Subcutaneous abdominal adipose tissue (tissue), 5 donors: ENCODE data around the gene GMDS.

ENCODE experiments used
- H3K27ac ChIP-seq: one replicate; pipeline ENCODE4 v1.7.0; 2013; ENCODE audit warnings: low read depth, mild to moderate bottlenecking, inconsistent platforms, low read length, moderate library complexity
- H3K27me3 ChIP-seq, 5 donors: one replicate each; pipeline ENCODE4 v1.7.0; 2013; ENCODE audit warnings: low read length in 5 of 5, inconsistent platforms in 1 of 5; ENCODE audit not compliant: control insufficient read depth in 5 of 5, insufficient read depth in 4 of 5
- H3K36me3 ChIP-seq, 5 donors: one replicate each; pipeline ENCODE4 v1.7.0; 2013; ENCODE audit warnings: low read length in 5 of 5; ENCODE audit not compliant: control insufficient read depth in 5 of 5, insufficient read depth in 5 of 5
- H3K4me1 ChIP-seq, 5 donors: one replicate each; pipeline ENCODE4 v1.7.0; 2013; ENCODE audit warnings: low read length in 5 of 5, mild to moderate bottlenecking in 3 of 5, moderate library complexity in 1 of 5; ENCODE audit not compliant: control insufficient read depth in 5 of 5, insufficient read depth in 5 of 5
- H3K4me3 ChIP-seq, 5 donors: one replicate each; pipeline ENCODE4 v1.7.0; 2013; ENCODE audit warnings: low read length in 5 of 5, low read depth in 1 of 5
- H3K9ac ChIP-seq, 5 donors: one replicate each; pipeline ENCODE4 v1.7.0; 2013; ENCODE audit warnings: low read length in 5 of 5, mild to moderate bottlenecking in 4 of 5, moderate library complexity in 3 of 5
- H3K9me3 ChIP-seq, 5 donors: one replicate each; pipeline ENCODE4 v1.7.0; 2013; ENCODE audit warnings: low read length in 5 of 5; ENCODE audit not compliant: control insufficient read depth in 5 of 5
- donor health status: healthy.
- donor health status: healthy.
- donor health status: healthy.
- donor health status: healthy.
- donor health status: healthy.

Gene GMDS

GRCh38 chr6:2132416-2132815 is 113.0 kb downstream of the GMDS start:
- Histone ChIP-seq H3K4me1 (peaks cover 0 to 19% (median 0%) of the 10 kb centered on the region in 5 donors), H3K27me3 (no peaks in the 10 kb centered on the region), H3K9ac (no peak overlapping the region), H3K9me3 (no peaks in the 10 kb centered on the region), H3K4me3 (no peak overlapping the region), H3K36me3 (no peaks in the 10 kb centered on the region), H3K27ac (no peak overlapping the region)

DNA sequence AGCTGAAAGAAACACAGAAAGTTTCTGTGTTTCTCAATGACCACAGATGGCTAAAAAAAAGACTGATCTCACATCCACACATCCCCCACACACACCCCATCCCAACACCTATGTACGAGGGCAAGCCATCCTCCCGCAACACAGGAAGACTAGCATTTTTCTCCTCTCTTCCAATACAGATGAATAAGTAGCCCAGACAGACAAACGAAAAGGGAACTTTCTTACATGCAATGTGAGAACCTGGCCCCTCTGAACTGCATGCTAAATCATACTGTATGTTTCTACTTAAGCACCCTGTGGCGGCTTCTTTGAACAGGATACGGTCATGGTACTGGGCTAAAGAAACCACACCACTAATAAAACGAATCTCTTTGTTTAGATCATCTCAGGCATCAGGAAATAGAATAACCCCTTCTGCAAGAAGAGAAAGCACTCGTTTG is 116.2 kb downstream of the GMDS start:
- no peaks in the 10 kb centered on the region for H3K27me3 ChIP-seq
- H3K9ac ChIP-seq = no peak overlapping the region
- H3K4me1 ChIP-seq = peaks cover 0 to 32% (median 2%) of the 10 kb centered on the region in 5 donors
- no peaks in the 10 kb centered on the region for H3K9me3 ChIP-seq
- no peak overlapping the region for H3K4me3 ChIP-seq
- H3K27ac ChIP-seq = no peak overlapping the region
- H3K36me3 ChIP-seq = no peaks in the 10 kb centered on the region

- Histone ChIP-seq H3K9ac (no peak overlapping the region), H3K27ac (peak overlapping the region; percentile 31), H3K36me3 (no peaks in the 10 kb centered on the region), H3K27me3 (no peaks in the 10 kb centered on the region), H3K4me1 (peaks cover 0 to 23% (median 2%) of the 10 kb centered on the region in 5 donors), H3K4me3 (peak overlapping the region in 1 of 5 donors; percentile 11), H3K9me3 (peaks cover 0 to 3% (median 0%) of the 10 kb centered on the region in 5 donors)
These were observed 117.9 kb downstream of the GMDS start for GRCh38 chr6:2127484-2127911.

GRCh38 chr6:2126351-2126750 is 119.1 kb downstream of the GMDS start:
- Histone ChIP-seq H3K4me1 (peaks cover 0 to 18% (median 0%) of the 10 kb centered on the region in 5 donors), H3K27me3 (no peaks in the 10 kb centered on the region), H3K4me3 (no peak overlapping the region), H3K9me3 (peaks cover 0 to 3% (median 0%) of the 10 kb centered on the region in 5 donors), H3K27ac (no peak overlapping the region), H3K9ac (no peak overlapping the region), H3K36me3 (no peaks in the 10 kb centered on the region)

- Histone ChIP-seq H3K9me3 (peaks cover 0 to 3% (median 0%) of the 10 kb centered on the region in 5 donors), H3K27ac (no peak overlapping the region), H3K27me3 (no peaks in the 10 kb centered on the region), H3K9ac (no peak overlapping the region), H3K4me1 (peaks cover 0 to 18% (median 0%) of the 10 kb centered on the region in 5 donors), H3K36me3 (no peaks in the 10 kb centered on the region), H3K4me3 (no peak overlapping the region)
These were observed 120.2 kb downstream of the GMDS start for GRCh38 chr6:2125158-2125557.

- H3K27me3 ChIP-seq = no peaks in the 10 kb centered on the region
- no peak overlapping the region for H3K27ac ChIP-seq
- peak overlapping the region in 1 of 5 donors; percentile 26 for H3K4me3 ChIP-seq
- H3K9me3 ChIP-seq = peaks cover 0 to 3% (median 0%) of the 10 kb centered on the region in 5 donors
- H3K9ac ChIP-seq = no peak overlapping the region
- no peaks in the 10 kb centered on the region for H3K36me3 ChIP-seq
- peaks cover 0 to 18% (median 0%) of the 10 kb centered on the region in 5 donors for H3K4me1 ChIP-seq
These were observed 121.1 kb downstream of the GMDS start for GRCh38 chr6:2124260-2124709.

DNA sequence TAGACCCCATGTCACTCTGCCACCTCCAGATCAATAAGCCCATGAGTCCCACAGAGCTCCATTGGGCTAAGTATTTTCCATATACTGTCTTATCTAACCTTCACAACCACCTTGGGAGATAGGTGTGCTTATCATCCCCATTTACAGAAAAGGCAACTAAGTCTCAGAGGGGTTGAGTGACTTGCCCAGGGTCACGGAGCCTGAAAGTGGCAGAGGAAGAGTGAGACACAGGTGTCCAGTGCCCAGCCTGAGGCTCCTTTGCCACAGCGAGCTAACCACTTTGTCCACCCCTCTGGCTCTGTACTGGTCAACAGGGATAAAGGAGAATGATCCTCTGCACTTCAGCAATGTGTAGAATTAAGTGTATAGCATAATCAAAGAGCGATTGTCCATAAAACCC is 124.5 kb downstream of the GMDS start:
- Histone ChIP-seq H3K9me3 (peaks cover 0 to 3% (median 0%) of the 10 kb centered on the region in 5 donors), H3K27ac (no peak overlapping the region), H3K27me3 (no peaks in the 10 kb centered on the region), H3K36me3 (no peaks in the 10 kb centered on the region), H3K4me3 (no peak overlapping the region), H3K9ac (no peak overlapping the region), H3K4me1 (peaks cover 0 to 6% (median 0%) of the 10 kb centered on the region in 5 donors)

DNA sequence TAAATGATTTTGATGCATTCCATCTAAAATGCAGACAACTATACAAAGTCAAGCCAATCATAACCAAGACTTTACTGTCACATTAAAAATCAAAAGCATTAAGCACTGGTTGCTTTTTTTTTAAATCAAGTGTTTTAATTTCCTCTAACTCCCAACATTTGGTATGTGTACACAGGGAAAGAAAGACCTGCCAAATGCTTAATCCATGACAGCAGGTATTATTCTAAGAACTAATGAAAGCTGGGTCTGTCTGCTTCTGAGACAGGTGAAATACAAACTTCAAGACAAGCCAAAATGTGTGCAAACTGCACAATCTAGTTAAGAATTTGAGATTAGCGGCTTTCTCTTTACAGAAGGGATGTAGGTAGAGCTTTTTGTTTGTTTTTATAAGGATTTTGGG is 126.1 kb downstream of the GMDS start:
- H3K9ac ChIP-seq = no peak overlapping the region
- H3K4me3 ChIP-seq = no peak overlapping the region
- H3K9me3 ChIP-seq = peaks cover 0 to 3% (median 0%) of the 10 kb centered on the region in 5 donors
- H3K27ac ChIP-seq = no peak overlapping the region
- H3K27me3 ChIP-seq = no peaks in the 10 kb centered on the region
- H3K4me1 ChIP-seq = peaks cover 0 to under 1% (median 0%) of the 10 kb centered on the region in 5 donors
- no peaks in the 10 kb centered on the region for H3K36me3 ChIP-seq

- Histone ChIP-seq H3K9me3 (peaks cover 0 to 2% (median 0%) of the 10 kb centered on the region in 5 donors), H3K4me3 (no peak overlapping the region), H3K4me1 (no peaks in the 10 kb centered on the region), H3K9ac (no peak overlapping the region), H3K36me3 (no peaks in the 10 kb centered on the region), H3K27me3 (no peaks in the 10 kb centered on the region), H3K27ac (no peak overlapping the region)
These were observed 127.3 kb downstream of the GMDS start for GRCh38 chr6:2118136-2118535.

- no peaks in the 10 kb centered on the region for H3K4me1 ChIP-seq
- H3K36me3 ChIP-seq = no peaks in the 10 kb centered on the region
- no peak overlapping the region for H3K4me3 ChIP-seq
- H3K9me3 ChIP-seq = no peaks in the 10 kb centered on the region
- H3K27me3 ChIP-seq = no peaks in the 10 kb centered on the region
- no peak overlapping the region for H3K9ac ChIP-seq
- H3K27ac ChIP-seq = no peak overlapping the region
These were observed 128.0 kb downstream of the GMDS start for GRCh38 chr6:2117447-2117846.
